ENCODE data around the gene TLE2.

TLE2 gene

DNA sequence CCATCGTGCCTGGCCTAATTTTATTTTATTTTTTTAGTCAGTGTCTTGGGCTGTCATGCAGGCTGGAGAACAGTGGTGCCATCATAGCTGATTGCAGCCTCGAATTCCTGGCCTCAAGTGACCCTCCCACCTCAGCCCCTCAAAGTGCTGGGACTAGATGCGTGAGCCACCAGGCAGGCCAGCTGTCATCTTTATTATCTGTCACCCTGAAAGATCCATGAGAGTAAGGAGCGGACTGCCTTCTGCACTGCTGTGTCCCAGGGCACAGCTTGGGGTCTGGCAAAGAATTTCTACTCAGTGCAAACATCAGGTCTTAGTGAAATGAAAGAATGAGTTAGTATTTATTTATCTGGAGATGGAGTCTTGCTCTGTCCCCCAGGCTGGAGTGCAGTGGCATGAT is 42.7 kb upstream of the TLE2 start:
- Histone ChIP-seq H2AFZ (ENCODE audit: low read depth) (no peak overlapping the region), H3K36me3 (ENCODE audit: insufficient read depth) (no peaks in the 10 kb centered on the region), H3K27ac (no peak overlapping the region), H4K20me1 (ENCODE audit: insufficient read depth) (no peaks in the 10 kb centered on the region), H3K4me2 (no peak overlapping the region), H3K4me1 (ENCODE audit: low read depth, poor library complexity, severe bottlenecking) (no peaks in the 10 kb centered on the region), H3K79me2 (ENCODE audit: insufficient read depth, low read depth) (no peaks in the 10 kb centered on the region), H3K9ac (no peak overlapping the region), H3K4me3 (IDR thresholded peaks at IDR 0.05; ENCODE audit: insufficient read depth, low read depth, low read length) (no peak overlapping the region), H3K27me3 (ENCODE audit: insufficient read depth, low read depth) (peaks cover 21% of the 10 kb centered on the region; the same call in 1 of the 2 replicates)
- TF ChIP-seq, protein P1, sequence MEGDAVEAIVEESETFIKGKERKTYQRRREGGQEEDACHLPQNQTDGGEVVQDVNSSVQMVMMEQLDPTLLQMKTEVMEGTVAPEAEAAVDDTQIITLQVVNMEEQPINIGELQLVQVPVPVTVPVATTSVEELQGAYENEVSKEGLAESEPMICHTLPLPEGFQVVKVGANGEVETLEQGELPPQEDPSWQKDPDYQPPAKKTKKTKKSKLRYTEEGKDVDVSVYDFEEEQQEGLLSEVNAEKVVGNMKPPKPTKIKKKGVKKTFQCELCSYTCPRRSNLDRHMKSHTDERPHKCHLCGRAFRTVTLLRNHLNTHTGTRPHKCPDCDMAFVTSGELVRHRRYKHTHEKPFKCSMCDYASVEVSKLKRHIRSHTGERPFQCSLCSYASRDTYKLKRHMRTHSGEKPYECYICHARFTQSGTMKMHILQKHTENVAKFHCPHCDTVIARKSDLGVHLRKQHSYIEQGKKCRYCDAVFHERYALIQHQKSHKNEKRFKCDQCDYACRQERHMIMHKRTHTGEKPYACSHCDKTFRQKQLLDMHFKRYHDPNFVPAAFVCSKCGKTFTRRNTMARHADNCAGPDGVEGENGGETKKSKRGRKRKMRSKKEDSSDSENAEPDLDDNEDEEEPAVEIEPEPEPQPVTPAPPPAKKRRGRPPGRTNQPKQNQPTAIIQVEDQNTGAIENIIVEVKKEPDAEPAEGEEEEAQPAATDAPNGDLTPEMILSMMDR (conservative IDR thresholded peaks at IDR 0.05; ENCODE audit: low read depth, low read length), result no peak

DNA sequence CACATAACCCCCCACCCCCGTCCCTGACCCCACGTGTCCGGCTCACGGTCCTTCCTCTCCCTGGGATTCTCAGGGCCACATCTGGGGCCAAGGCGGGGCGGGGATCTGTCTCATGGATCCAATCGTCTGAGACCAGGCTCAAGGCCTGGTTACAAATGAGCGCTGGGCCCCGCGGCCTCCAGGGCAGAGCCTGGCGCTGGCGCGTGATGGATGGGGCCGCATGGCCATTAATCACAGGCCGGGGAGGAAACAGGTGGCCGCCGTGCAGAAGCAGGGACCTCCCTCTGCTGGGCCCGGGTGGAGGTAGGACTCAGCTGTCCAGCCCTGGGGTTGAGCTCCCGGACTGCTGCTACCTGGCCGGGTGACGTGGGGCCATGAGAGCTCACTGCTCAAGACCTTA is 39.0 kb upstream of the TLE2 start:
- peaks cover 7% of the 10 kb centered on the region for H3K4me1 ChIP-seq (ENCODE audit: low read depth, poor library complexity, severe bottlenecking)
- no peaks in the 10 kb centered on the region for H4K20me1 ChIP-seq (ENCODE audit: insufficient read depth)
- TF ChIP-seq, protein P1 (conservative IDR thresholded peaks at IDR 0.05; ENCODE audit: low read depth, low read length), result no peak
- H3K36me3 ChIP-seq (ENCODE audit: insufficient read depth), result no peaks in the 10 kb centered on the region
- H3K4me2 ChIP-seq, result no peak overlapping the region
- no peak overlapping the region for H3K27ac ChIP-seq
- no peak overlapping the region for H3K9ac ChIP-seq
- H3K27me3 ChIP-seq (ENCODE audit: insufficient read depth, low read depth), result peaks cover under 1% of the 10 kb centered on the region; the same call in 1 of the 2 replicates
- no peak overlapping the region for H3K4me3 ChIP-seq (IDR thresholded peaks at IDR 0.05; ENCODE audit: insufficient read depth, low read depth, low read length)
- H3K79me2 ChIP-seq (ENCODE audit: insufficient read depth, low read depth), result no peaks in the 10 kb centered on the region
- no peak overlapping the region for H2AFZ ChIP-seq (ENCODE audit: low read depth)

DNA sequence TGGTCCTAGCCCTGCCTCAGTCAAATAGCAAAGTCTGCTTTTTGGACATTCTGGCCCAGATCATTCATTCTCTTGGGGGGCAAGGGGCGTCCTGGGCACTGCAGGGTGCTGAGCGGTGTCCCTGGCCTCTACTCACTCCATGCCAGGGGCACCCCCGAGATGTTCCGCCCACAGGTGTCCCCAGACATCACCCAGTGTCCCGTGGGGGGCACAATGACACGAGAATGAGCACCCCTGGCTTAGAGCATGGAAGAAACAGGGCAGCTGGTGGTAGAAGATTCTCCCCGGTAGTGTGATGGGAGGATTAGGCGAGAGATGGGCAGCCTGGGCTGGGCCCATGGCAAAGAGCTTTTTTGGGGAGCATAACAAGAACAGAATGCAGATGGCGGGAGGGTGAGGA is 38.5 kb upstream of the TLE2 start:
- Histone ChIP-seq H3K4me2 (no peak overlapping the region), H3K4me3 (IDR thresholded peaks at IDR 0.05; ENCODE audit: insufficient read depth, low read depth, low read length) (no peak overlapping the region), H3K36me3 (ENCODE audit: insufficient read depth) (no peaks in the 10 kb centered on the region), H3K4me1 (ENCODE audit: low read depth, poor library complexity, severe bottlenecking) (peaks cover 8% of the 10 kb centered on the region), H3K27me3 (ENCODE audit: insufficient read depth, low read depth) (no peaks in the 10 kb centered on the region), H2AFZ (ENCODE audit: low read depth) (no peak overlapping the region), H3K79me2 (ENCODE audit: insufficient read depth, low read depth) (no peaks in the 10 kb centered on the region), H3K9ac (no peak overlapping the region), H3K27ac (no peak overlapping the region), H4K20me1 (ENCODE audit: insufficient read depth) (no peaks in the 10 kb centered on the region)
- TF ChIP-seq, protein P1 (conservative IDR thresholded peaks at IDR 0.05; ENCODE audit: low read depth, low read length), result no peak

DNA sequence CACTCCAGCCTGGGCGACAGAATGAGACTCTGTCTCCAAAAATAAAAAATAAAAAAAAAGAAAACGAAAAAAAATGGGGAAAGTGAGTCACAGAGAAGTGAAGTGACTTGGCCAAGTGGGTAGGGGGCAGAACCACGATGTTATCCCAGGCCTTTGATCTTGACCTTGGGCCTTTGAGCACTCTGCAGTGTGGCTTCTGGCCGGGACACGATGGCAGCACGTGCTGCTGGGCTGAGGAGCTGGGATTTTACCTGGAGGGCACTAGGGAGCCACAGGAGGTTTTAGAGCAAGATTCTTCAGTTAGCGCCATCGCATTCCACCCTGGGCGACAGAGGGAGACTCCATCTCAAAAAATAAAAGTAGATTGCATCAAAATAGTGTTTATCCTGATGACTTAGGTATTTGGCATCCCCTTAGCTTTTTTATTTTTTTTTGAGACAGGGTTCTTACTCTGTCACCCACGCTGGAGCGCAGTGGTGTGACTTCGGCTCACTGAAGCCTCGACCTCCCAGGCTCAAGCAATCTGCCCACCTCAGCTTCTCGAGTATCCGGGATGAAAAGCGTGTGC is 37.5 kb upstream of the TLE2 start:
- H3K4me2 ChIP-seq, result no peak overlapping the region

More for the DNA sequence above, 37.5 kb upstream of the TLE2 start:
- Histone ChIP-seq H3K27me3 (ENCODE audit: insufficient read depth, low read depth) (no peaks in the 10 kb centered on the region), H2AFZ (ENCODE audit: low read depth) (no peak overlapping the region), H3K79me2 (ENCODE audit: insufficient read depth, low read depth) (no peaks in the 10 kb centered on the region), H3K36me3 (ENCODE audit: insufficient read depth) (no peaks in the 10 kb centered on the region), H3K27ac (no peak overlapping the region), H3K9ac (no peak overlapping the region), H3K4me1 (ENCODE audit: low read depth, poor library complexity, severe bottlenecking) (peaks cover 8% of the 10 kb centered on the region), H3K4me3 (IDR thresholded peaks at IDR 0.05; ENCODE audit: insufficient read depth, low read depth, low read length) (no peak overlapping the region), H4K20me1 (ENCODE audit: insufficient read depth) (no peaks in the 10 kb centered on the region)
- TF ChIP-seq, protein P1 (conservative IDR thresholded peaks at IDR 0.05; ENCODE audit: low read depth, low read length), result no peak
